Upper lobe of left lung (tissue), 4 donors: Measurements from ENCODE around the gene MGLL.

Experiments used
- POLR2A ChIP-seq, 4 donors: fragments of 450-650 bp; IDR thresholded peaks; one replicate each; pipeline ENCODE4 v1.5.1; 2016 to 2017; ENCODE audit warnings: antibody characterized with exemption in 4 of 4, mild to moderate bottlenecking in 2 of 4
- TF ChIP-seq, protein P1 (sequence below), 6 experiments: fragments of 450-650 bp in 4 of 6; fragments of 200-600 bp in 2 of 6; sonication (generic) in 2 of 6; IDR thresholded peaks; one replicate each; pipeline ENCODE4 v1.5.1; 2016 to 2019; ENCODE audit warnings: antibody characterized with exemption in 6 of 6

DNA sequence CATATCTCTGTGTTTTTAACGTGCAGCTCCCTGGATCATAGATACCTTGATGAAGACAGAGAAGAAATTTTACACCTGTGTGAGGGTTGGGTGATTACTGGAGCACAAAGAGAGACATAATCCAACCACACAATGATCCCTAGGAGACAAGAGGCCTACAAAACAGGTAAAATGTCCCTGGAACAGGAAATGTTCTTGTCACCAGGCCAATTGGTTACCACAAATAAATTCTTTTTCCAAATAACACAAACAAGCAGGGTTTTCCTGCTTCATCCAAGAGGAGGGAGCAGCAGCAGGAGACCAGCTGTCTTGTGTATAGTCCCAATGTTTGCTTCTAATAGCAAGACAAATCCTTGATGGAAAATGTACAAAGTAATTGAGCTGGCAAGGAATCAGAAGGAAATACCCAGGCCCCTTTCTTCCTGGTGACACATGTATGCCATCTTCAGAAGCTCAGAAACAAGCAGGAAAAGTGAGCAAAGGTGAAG lies 1.4 kb downstream of the MGLL start:
- TF ChIP-seq, protein P1, sequence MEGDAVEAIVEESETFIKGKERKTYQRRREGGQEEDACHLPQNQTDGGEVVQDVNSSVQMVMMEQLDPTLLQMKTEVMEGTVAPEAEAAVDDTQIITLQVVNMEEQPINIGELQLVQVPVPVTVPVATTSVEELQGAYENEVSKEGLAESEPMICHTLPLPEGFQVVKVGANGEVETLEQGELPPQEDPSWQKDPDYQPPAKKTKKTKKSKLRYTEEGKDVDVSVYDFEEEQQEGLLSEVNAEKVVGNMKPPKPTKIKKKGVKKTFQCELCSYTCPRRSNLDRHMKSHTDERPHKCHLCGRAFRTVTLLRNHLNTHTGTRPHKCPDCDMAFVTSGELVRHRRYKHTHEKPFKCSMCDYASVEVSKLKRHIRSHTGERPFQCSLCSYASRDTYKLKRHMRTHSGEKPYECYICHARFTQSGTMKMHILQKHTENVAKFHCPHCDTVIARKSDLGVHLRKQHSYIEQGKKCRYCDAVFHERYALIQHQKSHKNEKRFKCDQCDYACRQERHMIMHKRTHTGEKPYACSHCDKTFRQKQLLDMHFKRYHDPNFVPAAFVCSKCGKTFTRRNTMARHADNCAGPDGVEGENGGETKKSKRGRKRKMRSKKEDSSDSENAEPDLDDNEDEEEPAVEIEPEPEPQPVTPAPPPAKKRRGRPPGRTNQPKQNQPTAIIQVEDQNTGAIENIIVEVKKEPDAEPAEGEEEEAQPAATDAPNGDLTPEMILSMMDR (IDR thresholded peaks at IDR 0.05) = no peak
- peak in 1 of 4 donors; percentile 34 for TF ChIP-seq POLR2A (IDR thresholded peaks at IDR 0.05)
